Hematopoietic multipotent progenitor cell treated with erythropoietin and hydrocortisone succinate and interleukin-3 and kit ligand, for 15 days (in vitro differentiated cells): ENCODE results near the gene AFAP1L2.
"Not testable (repeated sequence)": the region's sequence is repeated elsewhere in the genome, so short reads cannot be mapped to it uniquely, and the experiment has no call there.

Experiments
- DNase-seq: peaks from one replicate; pipeline ENCODE4 v3.0.0-alpha.2; 2015; ENCODE audit warnings: low spot score

Gene AFAP1L2

DNA sequence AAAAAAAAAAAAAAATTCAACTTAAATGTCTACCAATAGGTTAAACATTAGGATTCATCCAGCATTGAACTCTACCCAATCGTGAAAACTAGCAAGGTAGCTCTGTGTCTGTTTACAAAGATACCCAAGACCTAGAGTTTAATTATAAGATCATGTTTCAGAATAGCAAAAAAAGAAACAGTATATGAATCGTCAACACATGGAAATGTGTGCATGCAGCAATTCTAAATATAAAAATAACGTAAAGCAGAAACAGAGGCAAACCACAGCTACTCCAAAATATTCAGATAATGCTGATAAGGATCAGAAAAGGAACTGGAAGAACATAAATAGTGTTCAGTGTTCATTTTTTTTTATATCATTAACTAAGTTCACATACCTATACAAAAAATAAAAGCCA, 68.7 kb downstream of the AFAP1L2 start:
- DNase-seq: no peak

- DNase-seq: no peak
These were observed 70.0 kb downstream of the AFAP1L2 start for GRCh38 chr10:114334301-114334700.

GRCh38 chr10:114333441-114333840, 70.9 kb downstream of the AFAP1L2 start:
- DNase-seq: not testable (repeated sequence)

GRCh38 chr10:114332301-114333192, 71.8 kb downstream of the AFAP1L2 start:
- no peak for DNase-seq

- no peak for DNase-seq
These were observed 74.5 kb downstream of the AFAP1L2 start for GRCh38 chr10:114329634-114330365.

- DNase-seq: no peak
These were observed 75.4 kb downstream of the AFAP1L2 start for GRCh38 chr10:114328874-114329273.

GRCh38 chr10:114328441-114328812, 75.9 kb downstream of the AFAP1L2 start:
- no peak for DNase-seq

DNA sequence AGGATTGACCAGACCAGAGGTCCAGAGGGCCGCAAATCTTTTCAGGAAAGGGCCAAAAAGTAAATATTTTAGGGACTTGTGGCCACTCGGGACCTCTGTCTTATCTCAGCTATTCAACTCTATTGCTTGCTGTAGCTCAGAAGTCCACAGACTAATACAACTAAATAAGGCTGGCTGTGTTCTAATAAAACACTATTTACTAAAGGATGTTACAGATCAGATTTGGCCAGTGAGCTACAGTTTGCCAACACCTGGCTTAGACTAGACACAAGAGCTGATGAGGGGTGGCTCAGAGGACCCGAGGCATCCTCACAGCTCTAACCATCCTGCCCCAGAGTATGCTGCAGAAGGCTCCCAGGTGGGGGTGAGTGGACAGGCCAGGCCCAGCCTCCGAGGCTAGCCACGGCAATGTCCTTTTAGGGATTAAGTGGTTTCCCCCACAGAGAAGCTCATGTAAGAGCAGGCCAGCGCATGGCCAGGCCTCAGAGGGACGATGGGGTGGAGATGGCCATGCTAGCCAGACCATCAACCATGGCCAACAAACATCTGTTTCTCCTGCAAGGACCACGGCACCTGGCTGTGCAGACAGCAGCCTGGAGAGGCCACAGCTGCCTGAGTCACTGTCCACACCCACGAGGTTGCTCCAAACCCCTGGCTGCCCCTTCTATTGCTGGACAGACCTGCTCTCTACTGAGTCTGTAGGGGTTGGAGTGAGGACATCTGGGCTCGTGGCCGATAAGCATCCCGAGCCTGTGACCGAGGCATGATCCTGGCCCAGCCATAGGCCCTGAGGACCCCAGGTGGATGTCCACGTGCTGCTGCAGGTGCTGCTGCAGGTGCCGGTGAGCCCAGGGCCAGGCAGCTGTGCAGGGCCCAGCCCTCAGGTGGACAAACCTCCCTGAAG, 76.5 kb downstream of the AFAP1L2 start:
- no peak for DNase-seq

DNA sequence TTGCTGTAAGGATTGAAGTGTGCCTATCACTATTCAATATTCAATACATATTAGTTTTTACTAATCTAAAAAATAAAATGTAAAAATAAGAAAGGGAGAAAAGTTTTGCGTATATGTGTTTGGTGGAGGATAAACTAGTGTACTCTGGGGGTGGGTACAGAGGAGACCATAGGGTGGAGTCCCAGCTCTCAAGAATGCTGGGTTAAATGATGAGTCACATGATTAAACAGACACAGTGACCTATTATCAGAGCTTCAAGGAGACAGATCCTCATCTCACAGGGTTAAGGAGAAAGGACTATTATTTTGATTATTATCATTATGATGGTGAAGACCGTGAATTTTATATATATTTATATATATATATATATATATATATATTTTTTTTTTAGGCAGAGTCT, 77.5 kb downstream of the AFAP1L2 start:
- no peak for DNase-seq

GRCh38 chr10:114323023-114323422, 81.3 kb downstream of the AFAP1L2 start:
- no peak for DNase-seq

GRCh38 chr10:114322344-114322743, 82.0 kb downstream of the AFAP1L2 start:
- no peak for DNase-seq

DNA sequence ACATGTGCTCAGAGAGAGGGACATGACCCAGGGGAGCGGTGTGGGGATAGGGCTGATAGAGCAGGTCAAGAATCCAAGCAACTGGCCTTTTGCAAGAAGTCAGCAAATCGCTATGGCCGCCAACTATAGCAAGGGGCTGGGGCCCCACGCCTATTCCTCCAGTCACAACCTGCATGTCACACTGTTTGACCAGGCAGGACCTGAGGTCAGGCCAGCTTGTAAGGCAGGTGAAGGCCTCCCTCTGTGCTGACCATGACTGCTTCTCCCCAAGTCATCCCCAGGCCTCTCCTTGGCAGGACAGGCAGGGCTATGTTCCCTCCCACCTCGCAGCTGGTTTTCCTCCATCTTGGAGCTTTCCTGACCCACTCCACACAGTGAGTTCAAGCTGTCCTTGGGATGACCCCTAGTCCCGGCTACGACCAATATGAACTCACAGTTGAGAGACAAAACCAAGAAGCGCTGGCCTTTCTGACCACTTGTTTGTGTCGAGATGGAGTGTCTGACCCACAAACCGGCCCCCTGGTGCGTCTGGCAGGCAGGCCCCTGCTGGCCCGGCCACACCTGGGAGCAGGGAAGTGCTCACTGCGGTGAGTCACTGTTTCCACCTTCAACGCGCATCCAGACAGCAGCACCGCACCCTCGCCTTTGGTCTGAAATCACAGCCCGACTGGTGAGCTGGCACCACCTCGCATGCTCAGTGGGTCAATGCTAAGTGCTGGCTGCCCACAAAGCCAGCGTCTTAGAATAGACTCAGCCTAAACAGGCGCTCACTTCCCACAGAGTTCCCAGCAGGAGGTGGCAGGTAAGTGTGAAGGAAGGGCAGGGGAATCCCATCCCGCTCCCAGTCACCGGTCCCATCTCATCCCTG, 83.8 kb downstream of the AFAP1L2 start:
- no peak for DNase-seq

DNA sequence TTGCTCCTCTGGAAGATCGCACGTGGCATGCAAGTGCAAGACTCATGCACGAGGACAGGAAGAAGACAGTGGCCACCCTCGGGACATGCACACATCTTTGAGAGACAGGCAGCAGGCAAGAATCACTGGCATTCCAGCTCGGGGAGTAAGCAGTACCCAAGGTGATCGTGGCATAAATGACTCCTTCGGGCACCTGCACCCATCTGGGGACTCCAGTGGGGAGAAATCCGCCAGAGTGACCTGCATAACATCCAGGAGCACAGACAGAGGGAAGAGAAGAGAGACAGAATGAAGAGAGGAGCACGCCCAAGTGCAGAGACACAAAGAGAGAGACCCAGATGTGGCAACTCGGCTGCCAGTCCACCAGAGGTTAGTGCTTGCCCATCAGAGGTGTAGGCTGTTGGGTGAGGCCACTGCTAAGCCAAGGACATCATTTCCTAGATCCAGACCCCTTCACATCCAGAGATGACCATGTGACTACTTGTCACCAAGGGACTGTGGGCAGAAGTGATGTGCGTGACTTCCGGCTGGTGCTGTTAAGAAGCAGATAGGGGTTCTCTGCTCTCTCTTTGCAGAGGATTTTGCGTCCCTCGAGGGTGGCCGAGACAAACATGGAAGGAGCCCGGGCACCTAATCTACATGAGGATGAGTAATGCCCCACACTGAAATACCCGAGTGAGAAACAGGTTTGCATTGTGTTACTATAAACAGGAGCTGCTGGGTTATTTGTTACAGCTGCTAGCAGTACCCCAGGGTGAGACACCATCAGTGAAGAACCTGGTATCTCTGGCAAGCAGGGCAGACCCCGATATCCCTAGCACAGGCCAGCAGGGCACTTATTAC, 84.7 kb downstream of the AFAP1L2 start:
- no peak for DNase-seq

- no peak for DNase-seq
These were observed 87.6 kb downstream of the AFAP1L2 start for GRCh38 chr10:114316744-114317143.

DNA sequence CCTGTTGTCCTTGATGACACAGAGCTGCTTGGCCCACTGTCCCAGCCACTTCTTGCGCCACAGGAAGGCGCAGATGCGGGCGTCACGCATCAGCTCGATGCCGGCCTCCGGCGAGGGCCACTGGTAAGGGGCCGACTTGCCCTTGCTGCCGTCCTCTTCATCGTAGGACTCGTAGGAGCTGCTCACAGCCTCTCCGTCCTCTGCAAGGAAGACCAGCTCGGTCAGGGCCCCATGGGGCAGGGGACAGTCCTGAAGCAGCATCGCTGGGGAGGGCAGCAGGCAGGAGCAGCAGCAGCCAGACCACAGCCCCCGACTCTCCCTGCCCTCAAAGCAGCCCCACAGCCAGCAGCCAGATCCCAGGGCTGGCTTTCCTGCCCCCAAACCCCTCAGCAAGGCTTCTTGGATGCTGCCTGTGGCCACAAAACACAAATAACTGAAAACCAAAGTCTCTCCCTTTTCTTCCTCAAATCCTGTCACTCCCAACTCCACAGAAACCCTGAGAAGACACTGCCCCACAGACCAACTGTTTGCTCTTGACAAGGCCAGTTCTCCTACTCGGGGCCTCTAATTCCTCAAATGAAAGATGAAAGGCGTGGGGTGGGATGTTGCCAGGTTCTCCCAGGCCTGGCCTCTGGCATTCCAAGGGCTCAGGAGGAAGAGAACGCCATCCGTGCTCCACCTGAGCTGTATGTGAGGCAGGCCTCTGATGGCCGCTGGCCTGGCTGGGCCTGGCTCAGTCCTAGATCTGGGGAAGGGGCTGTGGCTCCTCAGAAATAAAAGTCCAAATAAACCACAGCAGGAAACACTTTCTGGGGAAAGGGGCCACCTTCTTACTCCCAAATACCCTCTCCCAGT, 88.5 kb downstream of the AFAP1L2 start:
- DNase-seq: no peak

- no peak for DNase-seq
These were observed 90.4 kb downstream of the AFAP1L2 start for GRCh38 chr10:114313866-114314265.

GRCh38 chr10:114313139-114313538, 91.2 kb downstream of the AFAP1L2 start:
- DNase-seq: no peak

DNA sequence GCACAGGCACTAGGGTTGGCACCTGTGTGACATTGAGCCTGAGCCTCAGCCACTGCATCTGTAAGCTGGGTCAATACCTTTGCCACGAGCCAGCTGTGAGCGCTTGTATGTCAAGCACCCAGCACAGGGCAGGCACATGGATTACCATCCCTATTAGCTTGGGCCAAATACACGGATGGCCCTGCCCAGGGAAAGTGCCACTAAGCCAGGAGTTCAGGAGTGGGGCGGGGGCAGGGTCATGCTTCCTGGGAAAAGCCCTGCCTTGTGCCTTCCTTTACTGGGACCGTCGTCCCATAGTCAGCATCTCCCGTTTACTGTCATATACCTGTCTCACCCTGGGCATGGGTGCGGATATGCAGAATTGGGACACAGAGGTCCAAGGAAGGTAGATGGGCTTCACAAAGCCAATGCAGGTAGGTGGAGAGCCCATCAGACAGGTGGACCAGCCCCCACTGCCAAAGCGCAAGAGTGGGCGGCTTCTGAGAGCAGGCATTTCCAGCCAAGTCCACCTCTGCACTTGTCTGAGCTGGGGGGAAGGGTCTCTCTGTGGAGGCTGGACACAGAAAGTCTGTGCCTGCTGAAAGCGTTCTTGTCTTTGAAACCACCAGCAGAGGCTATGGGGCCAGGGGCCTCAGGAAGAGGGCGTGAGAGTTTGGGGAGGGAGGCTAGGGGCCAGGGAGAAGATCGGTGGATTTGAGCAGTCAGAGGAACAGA, 92.6 kb downstream of the AFAP1L2 start:
- no peak for DNase-seq

DNA sequence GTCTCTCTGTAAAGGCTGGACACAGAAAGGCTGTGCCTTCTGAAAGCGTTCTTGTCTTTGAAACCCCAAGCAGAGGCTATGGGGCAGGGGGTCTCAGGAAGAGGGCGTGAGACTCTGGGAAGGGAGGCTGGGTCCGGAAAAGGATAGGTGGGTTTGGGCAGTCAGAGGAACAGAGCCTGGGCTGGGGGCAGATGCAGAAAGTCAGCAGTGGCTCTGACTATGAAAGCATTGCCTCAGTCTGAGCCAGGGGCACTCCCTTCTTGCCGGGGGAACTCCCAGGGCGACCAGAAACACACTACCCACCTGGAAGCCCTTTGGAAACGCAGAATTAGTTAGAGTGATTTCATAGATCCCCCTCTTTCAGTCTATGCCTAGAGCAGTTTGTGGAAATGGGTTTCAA, 93.3 kb downstream of the AFAP1L2 start:
- DNase-seq: no peak
